AG10803 (cell line): Measurements from ENCODE around the gene SSR1.
"Not testable (repeated sequence)": the region's sequence is repeated elsewhere in the genome, so short reads cannot be mapped to it uniquely, and the experiment has no call there.

Experiments used
- DNase-seq: peaks from one replicate; pipeline ENCODE4 v3.0.0; 2010; ENCODE audit warnings: low read depth
- H3K4me3 ChIP-seq: 2 replicates; pipeline ENCODE4 v1.5.1; 2011; ENCODE audit warnings: mild to moderate bottlenecking, low read length, control low read depth
- TF ChIP-seq, protein P1 (sequence below): conservative IDR thresholded peaks from 2 replicates; pipeline ENCODE4 v1.5.1; 2011; ENCODE audit warnings: mild to moderate bottlenecking, low read length, control low read depth, inconsistent platforms

SSR1 gene

DNA sequence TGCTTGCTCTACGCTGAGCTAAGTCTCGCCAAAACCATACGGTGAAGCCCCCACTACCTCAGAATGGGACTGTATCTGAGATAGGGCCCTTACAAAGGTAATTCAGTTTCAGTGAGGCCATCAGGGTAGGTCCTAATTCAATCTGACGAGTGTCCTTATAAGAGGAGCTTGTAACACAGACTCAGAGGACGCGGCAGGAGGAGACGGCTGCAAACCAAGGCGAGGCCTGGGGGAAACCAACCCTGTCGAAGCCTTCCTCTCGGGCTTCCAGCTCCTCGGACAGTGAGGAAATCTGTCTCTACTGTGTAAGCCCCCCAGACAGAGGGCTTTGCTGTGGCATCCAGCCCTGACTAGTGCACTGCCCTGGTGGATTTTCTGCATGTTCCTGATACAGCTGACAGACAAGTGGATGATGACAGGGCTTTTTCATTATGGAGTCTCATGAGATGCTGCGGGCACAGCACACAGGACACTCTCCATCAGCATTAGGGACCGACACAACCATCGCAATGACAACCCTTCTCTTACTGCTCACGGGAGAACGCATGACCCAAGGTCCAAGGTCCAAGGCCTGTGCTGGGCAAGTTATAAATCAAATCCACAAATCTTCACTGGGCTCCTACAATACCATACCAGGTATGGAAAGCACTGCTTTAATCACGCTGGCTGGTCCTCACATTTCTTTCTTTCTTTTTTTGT, 48.2 kb downstream of the SSR1 start:
- no peak for DNase-seq
- H3K4me3 ChIP-seq, result no peak overlapping the region
- TF ChIP-seq, protein P1, sequence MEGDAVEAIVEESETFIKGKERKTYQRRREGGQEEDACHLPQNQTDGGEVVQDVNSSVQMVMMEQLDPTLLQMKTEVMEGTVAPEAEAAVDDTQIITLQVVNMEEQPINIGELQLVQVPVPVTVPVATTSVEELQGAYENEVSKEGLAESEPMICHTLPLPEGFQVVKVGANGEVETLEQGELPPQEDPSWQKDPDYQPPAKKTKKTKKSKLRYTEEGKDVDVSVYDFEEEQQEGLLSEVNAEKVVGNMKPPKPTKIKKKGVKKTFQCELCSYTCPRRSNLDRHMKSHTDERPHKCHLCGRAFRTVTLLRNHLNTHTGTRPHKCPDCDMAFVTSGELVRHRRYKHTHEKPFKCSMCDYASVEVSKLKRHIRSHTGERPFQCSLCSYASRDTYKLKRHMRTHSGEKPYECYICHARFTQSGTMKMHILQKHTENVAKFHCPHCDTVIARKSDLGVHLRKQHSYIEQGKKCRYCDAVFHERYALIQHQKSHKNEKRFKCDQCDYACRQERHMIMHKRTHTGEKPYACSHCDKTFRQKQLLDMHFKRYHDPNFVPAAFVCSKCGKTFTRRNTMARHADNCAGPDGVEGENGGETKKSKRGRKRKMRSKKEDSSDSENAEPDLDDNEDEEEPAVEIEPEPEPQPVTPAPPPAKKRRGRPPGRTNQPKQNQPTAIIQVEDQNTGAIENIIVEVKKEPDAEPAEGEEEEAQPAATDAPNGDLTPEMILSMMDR, result no peak

DNA sequence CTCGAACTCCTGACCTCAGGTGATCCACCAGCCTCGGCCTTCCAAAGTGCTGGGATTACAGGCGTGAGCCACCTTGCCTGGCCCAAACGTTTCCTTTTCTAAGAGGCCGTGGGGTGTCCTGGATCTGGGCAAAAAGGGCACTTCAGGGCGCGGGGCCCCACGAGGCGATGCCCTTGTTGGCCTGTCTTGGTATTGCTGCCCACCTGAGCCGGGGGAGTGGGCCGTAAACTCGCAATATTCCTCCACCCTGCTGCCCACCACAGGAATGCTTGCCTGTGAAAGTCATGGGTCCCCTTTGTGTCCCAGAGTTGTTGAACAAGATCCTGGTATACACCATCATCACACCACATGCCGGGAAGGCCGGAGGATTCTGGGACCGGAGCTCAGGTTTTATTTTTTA, 49.0 kb downstream of the SSR1 start:
- H3K4me3 ChIP-seq, result no peak overlapping the region
- TF ChIP-seq, protein P1, result no peak
- no peak for DNase-seq

- H3K4me3 ChIP-seq, DNase-seq: not testable (repeated sequence)
Observed at GRCh38 chr6:7263519-7263805, 49.5 kb downstream of the SSR1 start.

DNA sequence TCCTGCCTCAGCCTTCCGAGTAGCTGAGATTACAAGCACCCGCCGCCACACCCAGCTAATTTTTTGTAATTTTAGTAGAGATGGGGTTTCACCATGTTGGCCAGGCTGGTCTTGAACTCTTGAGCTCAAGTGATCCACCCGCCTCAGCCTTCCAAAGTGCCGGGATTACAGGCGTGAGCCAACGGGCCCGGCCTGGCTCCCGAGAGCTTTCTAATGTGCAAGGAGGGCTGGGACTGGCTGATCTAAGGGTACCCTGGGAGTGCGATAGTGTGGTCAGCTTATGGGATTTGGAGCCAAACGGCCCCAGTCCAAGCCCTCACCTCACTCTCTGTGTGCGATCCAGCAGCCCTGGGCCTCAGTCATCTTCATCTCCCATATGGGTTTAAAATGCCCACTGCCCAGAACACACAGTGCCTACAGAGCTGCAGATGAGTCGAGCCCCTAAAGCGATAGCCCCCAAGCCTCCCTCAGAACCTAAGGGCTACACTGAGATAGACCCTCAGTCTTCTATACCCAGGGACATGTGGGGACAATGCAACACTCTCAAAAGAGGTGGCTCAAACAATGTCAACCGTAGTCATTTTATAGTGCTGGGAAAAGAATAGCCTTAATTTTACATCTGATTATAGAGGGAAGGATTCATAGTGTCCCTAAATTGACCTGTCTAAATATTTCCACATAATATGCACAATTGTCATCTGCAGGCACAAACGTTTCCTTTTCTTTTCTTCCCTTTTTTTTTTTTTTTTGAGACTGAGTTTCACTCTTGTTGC, 50.1 kb downstream of the SSR1 start:
- H3K4me3 ChIP-seq, result no peak overlapping the region
- TF ChIP-seq, protein P1, result no peak
- DNase-seq, result no peak

- TF ChIP-seq, protein P1, result no peak
- DNase-seq, result no peak
Observed at GRCh38 chr6:7261852-7262461, 51.0 kb downstream of the SSR1 start.

GRCh38 chr6:7261032-7261841, 51.8 kb downstream of the SSR1 start:
- H3K4me3 ChIP-seq, result peak overlapping the region; percentile 87
- TF ChIP-seq, protein P1, result no peak
- DNase-seq, result peak; percentile 77

More at GRCh38 chr6:7261852-7262461, 51.0 kb downstream of the SSR1 start:
- peak overlapping the region; percentile 87 for H3K4me3 ChIP-seq
